HEK293 (cell line): Measurements from ENCODE around the gene SDF2.

Source experiments
- CTCF ChIA-PET: fragments of 350-600 bp; formaldehyde crosslinking; extraction: SDS; loops from one replicate; lab custom pipeline; 2021; ENCODE audit warnings: antibody characterized with exemption; lab: Yijun Ruan, JAX
- POLR2A ChIA-PET: fragments of 300-600 bp; formaldehyde crosslinking; extraction: SDS; loops from one replicate; lab custom pipeline; 2020; ENCODE audit warnings: antibody characterized with exemption, inconsistent platforms; lab: Yijun Ruan, JAX
- H3K27ac ChIP-seq: fragments of 200-500 bp; sonication (Bioruptor generic); 2 replicates; pipeline ENCODE4 v1.5.1; 2014; ENCODE audit warnings: low read depth, low read length, control low read depth, inconsistent platforms; ENCODE audit errors: extremely low read depth
- H3K36me3 ChIP-seq, 2 experiments: fragments of 200-500 bp in 1 of 2; sonication (Bioruptor generic) in 1 of 2; 1 replicate in 1 of 2; 2 replicates in 1 of 2; pipeline ENCODE4 v1.5.1; 2014 to 2017; ENCODE audit warnings: inconsistent platforms in 2 of 2, low read length in 2 of 2; ENCODE audit not compliant: control insufficient read depth in 2 of 2, insufficient read depth in 1 of 2
- H3K4me1 ChIP-seq: fragments of 200-500 bp; sonication (Bioruptor generic); 2 replicates; pipeline ENCODE4 v1.5.1; 2014; ENCODE audit warnings: mild to moderate bottlenecking, low read length, inconsistent platforms; ENCODE audit not compliant: control insufficient read depth, insufficient read depth
- H3K4me3 ChIP-seq: 2 replicates; pipeline ENCODE4 v1.5.1; 2011; ENCODE audit warnings: low read depth, mild to moderate bottlenecking, control low read depth, low read length, moderate library complexity
- H3K9me3 ChIP-seq: fragments of 200-500 bp; sonication (Bioruptor generic); 2 replicates; pipeline ENCODE4 v1.5.1; 2014; ENCODE audit warnings: low read depth, low read length, inconsistent platforms; ENCODE audit not compliant: control insufficient read depth, insufficient read depth
- SP2 ChIP-seq: fragments of 450-650 bp; formaldehyde crosslinking; IDR thresholded peaks from 2 replicates; pipeline ENCODE4 v1.5.1; 2016; ENCODE audit warnings: missing biosample characterization, missing genetic modification characterization
- ZBTB1 ChIP-seq: fragments of 450-650 bp; formaldehyde crosslinking; IDR thresholded peaks from 2 replicates; pipeline ENCODE4 v1.5.1; 2016; ENCODE audit warnings: missing biosample characterization, missing genetic modification characterization
- ZBTB20 ChIP-seq: fragments of 450-650 bp; formaldehyde crosslinking; IDR thresholded peaks from 2 replicates; pipeline ENCODE4 v1.5.1; 2016; ENCODE audit warnings: missing biosample characterization, missing genetic modification characterization
- ZBTB48 ChIP-seq: fragments of 450-650 bp; formaldehyde crosslinking; IDR thresholded peaks from 2 replicates; pipeline ENCODE4 v1.5.1; 2016; ENCODE audit warnings: missing biosample characterization, missing genetic modification characterization
- ZFHX2 ChIP-seq: fragments of 450-650 bp; formaldehyde crosslinking; conservative IDR thresholded peaks from 2 replicates; pipeline ENCODE4 v1.5.1; 2016; ENCODE audit warnings: missing biosample characterization, missing genetic modification characterization
- ZFP37 ChIP-seq: fragments of 450-650 bp; formaldehyde crosslinking; IDR thresholded peaks from 2 replicates; pipeline ENCODE4 v1.5.1; 2016; ENCODE audit warnings: missing biosample characterization, missing genetic modification characterization
- ZFP41 ChIP-seq: fragments of 450-650 bp; formaldehyde crosslinking; IDR thresholded peaks from 2 replicates; pipeline ENCODE4 v1.5.1; 2016; ENCODE audit warnings: missing biosample characterization, missing genetic modification characterization, borderline replicate concordance
- ZNF112 ChIP-seq: fragments of 450-650 bp; formaldehyde crosslinking; IDR thresholded peaks from 2 replicates; pipeline ENCODE4 v1.5.0; 2017; ENCODE audit warnings: missing biosample characterization, missing genetic modification characterization
- ZNF133 ChIP-seq: fragments of 450-650 bp; formaldehyde crosslinking; IDR thresholded peaks from 2 replicates; pipeline ENCODE4 v1.5.1; 2016; ENCODE audit warnings: missing biosample characterization, missing genetic modification characterization
- ZNF140 ChIP-seq: fragments of 450-650 bp; formaldehyde crosslinking; IDR thresholded peaks from 2 replicates; pipeline ENCODE4 v1.5.1; 2016; ENCODE audit warnings: missing biosample characterization, missing genetic modification characterization
- ZNF175 ChIP-seq: fragments of 450-650 bp; formaldehyde crosslinking; IDR thresholded peaks from 2 replicates; pipeline ENCODE4 v1.5.1; 2016; ENCODE audit warnings: missing biosample characterization, missing genetic modification characterization
- ZNF311 ChIP-seq: fragments of 450-650 bp; formaldehyde crosslinking; IDR thresholded peaks from 2 replicates; pipeline ENCODE4 v1.5.1; 2017; ENCODE audit warnings: missing biosample characterization, missing genetic modification characterization, borderline replicate concordance
- ZNF391 ChIP-seq: fragments of 450-650 bp; formaldehyde crosslinking; IDR thresholded peaks from 2 replicates; pipeline ENCODE4 v1.5.1; 2016; ENCODE audit warnings: low read depth, missing biosample characterization, missing genetic modification characterization, borderline replicate concordance
- ZNF555 ChIP-seq: fragments of 450-650 bp; formaldehyde crosslinking; conservative IDR thresholded peaks from 2 replicates; pipeline ENCODE4 v1.5.1; 2017; ENCODE audit warnings: missing biosample characterization, mild to moderate bottlenecking, missing genetic modification characterization, inconsistent platforms
- TF ChIP-seq, protein P1 (sequence below): fragments of 450-650 bp; formaldehyde crosslinking; IDR thresholded peaks from 2 replicates; pipeline ENCODE4 v1.5.1; 2016; ENCODE audit warnings: missing biosample characterization, missing genetic modification characterization, low read depth
- TF ChIP-seq, protein P2 (sequence below): fragments of 450-650 bp; formaldehyde crosslinking; conservative IDR thresholded peaks from 2 replicates; pipeline ENCODE4 v1.5.1; 2016; ENCODE audit warnings: low read depth, missing biosample characterization, missing genetic modification characterization
- TF ChIP-seq, protein P3 (sequence below): fragments of 450-650 bp; formaldehyde crosslinking; conservative IDR thresholded peaks from 2 replicates; pipeline ENCODE4 v1.5.1; 2016; ENCODE audit warnings: low read depth, missing biosample characterization, missing genetic modification characterization

SDF2 gene

GRCh38 chr17:28623696-28624095 is 38.0 kb downstream of the SDF2 start:
- H3K36me3 ChIP-seq: peaks cover 74 to 98% of the 10 kb centered on the region in 2 experiments
- no peaks in the 10 kb centered on the region for H3K4me1 ChIP-seq
- TF ChIP-seq ZFHX2: no peak
- TF ChIP-seq ZBTB20 (tag by site-specific recombination): no peak
- no peak for TF ChIP-seq SP2 (tag by site-specific recombination)
- no peak for TF ChIP-seq ZBTB1 (tag by site-specific recombination)
- TF ChIP-seq, protein P1, sequence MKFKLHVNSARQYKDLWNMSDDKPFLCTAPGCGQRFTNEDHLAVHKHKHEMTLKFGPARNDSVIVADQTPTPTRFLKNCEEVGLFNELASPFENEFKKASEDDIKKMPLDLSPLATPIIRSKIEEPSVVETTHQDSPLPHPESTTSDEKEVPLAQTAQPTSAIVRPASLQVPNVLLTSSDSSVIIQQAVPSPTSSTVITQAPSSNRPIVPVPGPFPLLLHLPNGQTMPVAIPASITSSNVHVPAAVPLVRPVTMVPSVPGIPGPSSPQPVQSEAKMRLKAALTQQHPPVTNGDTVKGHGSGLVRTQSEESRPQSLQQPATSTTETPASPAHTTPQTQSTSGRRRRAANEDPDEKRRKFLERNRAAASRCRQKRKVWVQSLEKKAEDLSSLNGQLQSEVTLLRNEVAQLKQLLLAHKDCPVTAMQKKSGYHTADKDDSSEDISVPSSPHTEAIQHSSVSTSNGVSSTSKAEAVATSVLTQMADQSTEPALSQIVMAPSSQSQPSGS (tag by site-specific recombination): no peak
- no peak for TF ChIP-seq ZFP41 (tag by site-specific recombination)
- TF ChIP-seq ZNF391 (tag by site-specific recombination): no peak
- no peak for TF ChIP-seq ZNF311 (tag by site-specific recombination)
- TF ChIP-seq ZNF133 (tag by site-specific recombination): no peak
- TF ChIP-seq ZNF140 (tag by site-specific recombination): no peak
- TF ChIP-seq ZNF175 (tag by site-specific recombination): no peak
- TF ChIP-seq, protein P2, sequence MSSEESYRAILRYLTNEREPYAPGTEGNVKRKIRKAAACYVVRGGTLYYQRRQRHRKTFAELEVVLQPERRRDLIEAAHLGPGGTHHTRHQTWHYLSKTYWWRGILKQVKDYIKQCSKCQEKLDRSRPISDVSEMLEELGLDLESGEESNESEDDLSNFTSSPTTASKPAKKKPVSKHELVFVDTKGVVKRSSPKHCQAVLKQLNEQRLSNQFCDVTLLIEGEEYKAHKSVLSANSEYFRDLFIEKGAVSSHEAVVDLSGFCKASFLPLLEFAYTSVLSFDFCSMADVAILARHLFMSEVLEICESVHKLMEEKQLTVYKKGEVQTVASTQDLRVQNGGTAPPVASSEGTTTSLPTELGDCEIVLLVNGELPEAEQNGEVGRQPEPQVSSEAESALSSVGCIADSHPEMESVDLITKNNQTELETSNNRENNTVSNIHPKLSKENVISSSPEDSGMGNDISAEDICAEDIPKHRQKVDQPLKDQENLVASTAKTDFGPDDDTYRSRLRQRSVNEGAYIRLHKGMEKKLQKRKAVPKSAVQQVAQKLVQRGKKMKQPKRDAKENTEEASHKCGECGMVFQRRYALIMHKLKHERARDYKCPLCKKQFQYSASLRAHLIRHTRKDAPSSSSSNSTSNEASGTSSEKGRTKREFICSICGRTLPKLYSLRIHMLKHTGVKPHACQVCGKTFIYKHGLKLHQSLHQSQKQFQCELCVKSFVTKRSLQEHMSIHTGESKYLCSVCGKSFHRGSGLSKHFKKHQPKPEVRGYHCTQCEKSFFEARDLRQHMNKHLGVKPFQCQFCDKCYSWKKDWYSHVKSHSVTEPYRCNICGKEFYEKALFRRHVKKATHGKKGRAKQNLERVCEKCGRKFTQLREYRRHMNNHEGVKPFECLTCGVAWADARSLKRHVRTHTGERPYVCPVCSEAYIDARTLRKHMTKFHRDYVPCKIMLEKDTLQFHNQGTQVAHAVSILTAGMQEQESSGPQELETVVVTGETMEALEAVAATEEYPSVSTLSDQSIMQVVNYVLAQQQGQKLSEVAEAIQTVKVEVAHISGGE (tag by site-specific recombination): no peak
- no peak for TF ChIP-seq ZFP37 (tag by site-specific recombination)
- TF ChIP-seq ZBTB48: no peak
- no peak for TF ChIP-seq ZNF555
- TF ChIP-seq, protein P3, sequence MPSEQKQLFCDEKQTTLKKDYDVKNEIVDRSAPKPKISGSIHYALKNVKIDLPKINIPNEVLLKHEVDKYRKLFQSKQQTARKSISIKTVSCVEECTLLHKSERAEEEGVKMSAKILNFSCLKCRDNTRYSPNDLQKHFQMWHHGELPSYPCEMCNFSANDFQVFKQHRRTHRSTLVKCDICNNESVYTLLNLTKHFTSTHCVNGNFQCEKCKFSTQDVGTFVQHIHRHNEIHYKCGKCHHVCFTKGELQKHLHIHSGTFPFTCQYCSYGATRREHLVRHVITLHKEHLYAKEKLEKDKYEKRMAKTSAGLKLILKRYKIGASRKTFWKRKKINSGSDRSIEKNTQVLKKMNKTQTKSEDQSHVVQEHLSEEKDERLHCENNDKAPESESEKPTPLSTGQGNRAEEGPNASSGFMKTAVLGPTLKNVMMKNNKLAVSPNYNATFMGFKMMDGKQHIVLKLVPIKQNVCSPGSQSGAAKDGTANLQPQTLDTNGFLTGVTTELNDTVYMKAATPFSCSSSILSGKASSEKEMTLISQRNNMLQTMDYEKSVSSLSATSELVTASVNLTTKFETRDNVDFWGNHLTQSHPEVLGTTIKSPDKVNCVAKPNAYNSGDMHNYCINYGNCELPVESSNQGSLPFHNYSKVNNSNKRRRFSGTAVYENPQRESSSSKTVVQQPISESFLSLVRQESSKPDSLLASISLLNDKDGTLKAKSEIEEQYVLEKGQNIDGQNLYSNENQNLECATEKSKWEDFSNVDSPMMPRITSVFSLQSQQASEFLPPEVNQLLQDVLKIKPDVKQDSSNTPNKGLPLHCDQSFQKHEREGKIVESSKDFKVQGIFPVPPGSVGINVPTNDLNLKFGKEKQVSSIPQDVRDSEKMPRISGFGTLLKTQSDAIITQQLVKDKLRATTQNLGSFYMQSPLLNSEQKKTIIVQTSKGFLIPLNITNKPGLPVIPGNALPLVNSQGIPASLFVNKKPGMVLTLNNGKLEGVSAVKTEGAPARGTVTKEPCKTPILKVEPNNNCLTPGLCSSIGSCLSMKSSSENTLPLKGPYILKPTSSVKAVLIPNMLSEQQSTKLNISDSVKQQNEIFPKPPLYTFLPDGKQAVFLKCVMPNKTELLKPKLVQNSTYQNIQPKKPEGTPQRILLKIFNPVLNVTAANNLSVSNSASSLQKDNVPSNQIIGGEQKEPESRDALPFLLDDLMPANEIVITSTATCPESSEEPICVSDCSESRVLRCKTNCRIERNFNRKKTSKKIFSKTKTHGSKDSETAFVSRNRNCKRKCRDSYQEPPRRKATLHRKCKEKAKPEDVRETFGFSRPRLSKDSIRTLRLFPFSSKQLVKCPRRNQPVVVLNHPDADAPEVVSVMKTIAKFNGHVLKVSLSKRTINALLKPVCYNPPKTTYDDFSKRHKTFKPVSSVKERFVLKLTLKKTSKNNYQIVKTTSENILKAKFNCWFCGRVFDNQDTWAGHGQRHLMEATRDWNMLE (tag by site-specific recombination): no peak
- no peak for TF ChIP-seq ZNF112
- CTCF ChIA-PET: interaction anchor here (0.6 to 3.8 kb wide), 6 partner anchors 8 to 76 kb away, joined by 3 to 25 read pairs (median 5); partner anchors contain the start of gene RSKR
- H3K4me3 ChIP-seq: no peak overlapping the region
- no peaks in the 10 kb centered on the region for H3K9me3 ChIP-seq
- no peak overlapping the region for H3K27ac ChIP-seq
- POLR2A ChIA-PET: interaction anchor here (1.3 to 3.0 kb wide), 2 partner anchors 10 to 21 kb away, joined by 10 to 13 read pairs; partner anchors contain the start of gene BLTP2
